SIG-M5 treated with dmso at 0.1 percent for 504 hours (cell line): ENCODE data around the gene AGPAT4.
A peak's percentile ranks its signal among the peaks of the same experiment; 100 is the strongest.
"Not testable (repeated sequence)": the region's sequence is repeated elsewhere in the genome, so short reads cannot be mapped to it uniquely, and the experiment has no call there.

Experiments
- DNase-seq: peaks from one replicate; lab custom pipeline; 2025; ENCODE audit not compliant: unreplicated experiment; lab: John Stamatoyannopoulos, UW

Gene AGPAT4

GRCh38 chr6:161210857-161211256 lies 63.0 kb downstream of the AGPAT4 start:
- no peak for DNase-seq

GRCh38 chr6:161207200-161207599 lies 66.7 kb downstream of the AGPAT4 start:
- no peak for DNase-seq

DNA sequence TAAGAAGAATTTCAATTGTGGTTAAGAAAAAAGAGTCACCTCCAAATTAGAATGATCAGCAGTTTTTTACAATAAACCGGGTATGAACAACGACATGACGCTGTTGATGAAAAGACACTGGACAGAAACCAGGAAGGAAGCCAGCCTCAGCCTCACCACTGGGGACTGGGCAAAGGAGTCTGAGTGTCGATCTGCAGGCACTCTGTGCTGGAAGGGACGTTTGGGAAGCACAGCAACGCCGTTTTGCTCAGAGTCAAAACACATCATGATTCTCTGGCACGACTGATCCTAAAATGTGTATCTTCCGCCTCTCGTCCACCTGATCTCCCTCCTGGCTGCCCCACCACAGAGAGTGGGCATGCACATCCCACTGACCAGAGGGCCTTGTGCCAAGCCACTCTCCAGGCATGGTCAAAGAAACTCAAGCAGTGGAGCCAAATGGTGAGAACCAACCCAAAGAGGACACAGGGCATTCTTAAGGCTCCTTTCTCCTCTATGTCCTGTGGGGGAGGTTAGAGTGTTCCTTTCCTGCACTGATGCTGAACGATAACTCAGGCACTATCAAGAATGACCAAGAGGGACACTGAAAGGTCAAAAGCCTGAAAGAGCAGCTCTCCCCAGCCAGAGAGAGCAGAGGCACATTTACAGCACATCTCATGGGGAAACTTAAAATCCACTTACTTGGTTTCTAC lies 68.8 kb downstream of the AGPAT4 start:
- DNase-seq = no peak

GRCh38 chr6:161200610-161201370 lies 73.1 kb downstream of the AGPAT4 start:
- no peak for DNase-seq

DNA sequence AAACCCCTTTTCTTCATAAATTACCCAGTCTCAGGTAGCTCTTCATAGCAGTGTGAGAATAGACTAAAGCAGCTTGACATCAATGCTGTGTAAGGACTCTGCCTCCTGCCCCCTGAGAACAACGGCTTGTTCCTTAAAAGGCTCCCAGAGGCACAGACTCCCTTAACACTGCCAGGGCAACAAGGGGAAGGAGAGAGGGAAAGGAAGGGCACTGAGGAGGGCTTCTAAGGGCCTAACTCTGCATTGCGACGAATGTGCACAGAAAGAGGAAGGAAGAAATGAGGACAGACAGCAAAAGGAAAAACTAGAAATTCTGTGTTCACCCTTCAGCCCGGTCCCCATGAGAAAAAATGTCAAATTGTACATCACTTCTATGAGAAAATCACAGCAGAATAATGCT lies 74.0 kb downstream of the AGPAT4 start:
- DNase-seq = peak; percentile 63

GRCh38 chr6:161198783-161199460 lies 74.9 kb downstream of the AGPAT4 start:
- no peak for DNase-seq

DNA sequence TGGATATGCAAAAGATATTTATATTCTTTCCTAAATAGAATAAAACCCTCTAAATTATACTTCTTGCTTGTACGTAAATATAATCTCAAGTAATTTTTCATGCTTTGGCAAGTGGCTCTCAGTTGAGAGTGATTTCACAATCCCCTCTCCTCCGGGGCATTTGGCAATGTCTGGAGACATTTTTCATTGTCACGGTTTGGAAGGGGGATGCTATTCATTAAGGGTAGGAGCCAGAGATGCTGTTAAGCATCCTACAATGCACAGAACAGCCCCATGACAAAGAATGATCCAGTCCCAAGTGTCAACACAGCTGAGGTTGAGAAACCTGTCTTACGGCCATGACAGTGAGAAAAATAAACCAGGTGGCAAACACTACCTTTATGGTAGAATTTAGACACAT lies 75.7 kb downstream of the AGPAT4 start:
- DNase-seq = peak; percentile 22

DNA sequence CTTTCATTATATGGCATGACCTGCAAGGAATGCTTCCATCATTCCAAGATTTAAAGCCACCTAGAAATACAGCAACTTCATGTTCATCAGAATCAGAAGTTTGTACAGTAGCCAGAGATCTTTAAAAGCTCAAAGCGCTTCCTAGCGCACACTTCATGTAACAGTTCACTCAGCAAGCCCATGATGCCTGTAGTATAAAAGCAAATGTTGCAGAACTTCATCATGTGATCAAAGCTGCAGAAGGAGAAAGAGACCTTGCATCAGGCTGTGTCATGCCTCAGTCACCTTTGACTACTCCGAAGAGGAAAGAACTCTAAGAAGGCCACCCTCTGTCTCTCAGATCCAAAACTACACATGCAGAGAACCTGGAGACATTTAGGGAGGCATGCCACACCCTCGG lies 78.5 kb downstream of the AGPAT4 start:
- no peak for DNase-seq

DNA sequence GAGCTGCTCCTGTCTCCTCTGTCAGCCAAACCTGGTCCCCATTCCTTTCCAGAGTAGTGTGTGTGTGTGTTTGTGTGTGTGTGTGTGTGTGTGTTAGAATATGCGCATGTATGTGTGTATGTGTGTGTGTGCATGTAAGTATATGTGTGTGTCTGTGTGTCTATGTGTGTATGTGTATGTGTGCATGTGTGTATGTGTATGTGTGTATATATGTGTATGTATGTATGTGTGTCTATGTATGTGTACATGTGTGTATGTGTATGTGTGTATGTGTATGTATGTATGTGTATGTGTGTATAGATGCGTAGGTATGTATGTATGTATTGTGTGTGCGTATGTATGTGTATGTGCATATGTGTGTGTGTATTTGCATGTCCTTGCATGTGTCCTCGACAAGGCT lies 79.5 kb downstream of the AGPAT4 start:
- DNase-seq = no peak

- no peak for DNase-seq
Observed at GRCh38 chr6:161192636-161193411, 81.0 kb downstream of the AGPAT4 start.

GRCh38 chr6:161191671-161192070 lies 82.2 kb downstream of the AGPAT4 start:
- DNase-seq = no peak

DNA sequence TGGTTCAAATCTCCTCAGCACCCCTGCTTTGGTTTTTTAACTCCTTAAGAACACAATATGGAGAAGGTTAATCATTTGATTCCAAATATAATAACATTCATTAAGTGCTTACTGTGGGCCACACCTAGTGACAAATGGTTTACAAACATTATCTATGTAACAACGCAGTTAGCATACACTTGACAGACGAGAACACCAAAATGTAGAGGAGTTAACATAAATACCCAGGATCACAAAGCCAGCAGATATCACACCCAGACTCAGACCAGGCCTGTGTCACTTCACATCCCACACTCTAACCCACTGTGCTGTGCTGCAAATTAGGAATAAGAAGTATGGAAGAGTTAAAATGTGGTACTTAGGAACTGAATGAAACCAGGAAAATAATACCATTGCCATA lies 82.9 kb downstream of the AGPAT4 start:
- no peak for DNase-seq

DNA sequence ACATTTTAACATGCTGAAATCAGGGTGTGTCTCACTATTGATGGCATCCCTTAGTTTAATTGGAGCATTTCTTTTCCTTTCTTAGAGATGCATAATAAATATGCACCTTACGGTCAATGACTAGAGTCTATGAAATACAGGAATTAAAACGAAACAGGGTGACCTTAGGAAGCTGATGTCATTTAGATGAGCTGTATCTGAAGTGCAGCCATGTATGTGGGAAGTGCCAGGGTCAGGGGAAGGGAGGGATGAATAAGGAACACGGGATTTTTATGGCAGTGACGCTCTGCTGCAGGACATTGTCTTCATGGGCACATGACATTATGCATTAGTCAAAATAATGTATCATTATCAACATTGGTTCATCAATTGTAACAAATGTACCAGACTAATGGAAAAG lies 84.0 kb downstream of the AGPAT4 start:
- DNase-seq = no peak

DNA sequence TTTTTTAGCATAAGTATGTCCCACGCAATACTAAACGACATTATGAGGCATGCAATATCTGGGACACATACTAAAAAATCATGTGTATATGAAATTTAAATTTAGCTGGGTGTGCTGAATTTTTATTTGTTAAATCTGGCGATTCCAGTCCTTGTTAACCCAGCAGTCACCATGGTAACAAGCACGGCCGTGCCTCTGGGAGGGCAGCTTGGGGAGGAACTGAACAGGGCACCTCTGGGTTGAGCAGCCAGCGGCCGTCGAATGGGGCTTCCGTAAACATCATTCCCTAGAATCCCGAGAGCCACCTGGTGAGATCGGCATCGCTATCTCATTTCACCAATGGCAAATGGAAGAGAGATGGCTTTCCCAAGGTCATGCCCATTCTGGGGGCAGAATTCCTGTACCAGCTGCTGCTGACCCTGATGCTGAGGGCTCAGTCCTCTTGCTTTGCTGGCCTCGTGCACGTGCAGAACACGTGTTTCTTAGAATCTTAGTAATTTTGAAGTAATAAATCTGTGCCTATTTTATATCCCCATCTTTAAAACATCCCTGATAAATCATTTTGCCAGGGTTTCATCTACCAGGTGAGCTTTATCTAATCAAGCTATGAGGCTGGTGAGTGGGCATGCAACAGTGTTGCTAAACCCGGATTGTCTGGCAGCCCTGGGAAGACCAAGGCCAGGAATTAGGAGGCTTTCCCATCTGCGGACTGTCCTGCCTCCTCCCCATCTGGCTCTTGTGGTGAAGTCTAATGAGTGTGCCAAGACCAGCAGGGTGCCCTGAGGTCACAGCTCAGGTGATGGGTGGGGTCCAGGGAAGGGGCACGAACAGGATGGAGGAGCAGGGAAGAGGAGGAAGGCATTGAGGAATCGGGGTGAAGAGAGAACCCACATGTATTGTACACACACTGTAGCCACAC lies 85.1 kb downstream of the AGPAT4 start:
- no peak for DNase-seq

GRCh38 chr6:161186173-161186769 lies 87.6 kb downstream of the AGPAT4 start:
- no peak for DNase-seq

GRCh38 chr6:161181121-161181520 lies 92.7 kb downstream of the AGPAT4 start:
- no peak for DNase-seq

DNA sequence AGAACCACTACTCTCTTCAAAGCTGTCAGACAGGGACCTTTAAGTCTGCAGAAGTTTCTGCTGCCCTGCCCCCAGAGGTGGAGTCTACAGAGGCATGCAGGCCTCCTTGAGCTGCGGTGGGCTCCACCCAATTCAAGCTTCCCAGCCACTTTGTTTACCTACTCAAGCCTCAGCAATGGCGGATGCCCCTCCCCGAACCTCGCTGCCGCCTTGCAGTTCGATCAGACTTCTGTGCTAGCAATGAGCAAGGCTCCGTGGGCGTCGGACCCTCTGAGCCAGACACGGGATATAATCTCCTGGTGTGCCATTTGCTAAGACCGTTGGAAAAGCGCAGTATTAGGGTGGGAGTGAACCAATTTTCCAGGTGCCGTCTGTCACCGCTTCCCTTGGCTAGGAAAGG lies 95.7 kb downstream of the AGPAT4 start:
- not testable (repeated sequence) for DNase-seq

DNA sequence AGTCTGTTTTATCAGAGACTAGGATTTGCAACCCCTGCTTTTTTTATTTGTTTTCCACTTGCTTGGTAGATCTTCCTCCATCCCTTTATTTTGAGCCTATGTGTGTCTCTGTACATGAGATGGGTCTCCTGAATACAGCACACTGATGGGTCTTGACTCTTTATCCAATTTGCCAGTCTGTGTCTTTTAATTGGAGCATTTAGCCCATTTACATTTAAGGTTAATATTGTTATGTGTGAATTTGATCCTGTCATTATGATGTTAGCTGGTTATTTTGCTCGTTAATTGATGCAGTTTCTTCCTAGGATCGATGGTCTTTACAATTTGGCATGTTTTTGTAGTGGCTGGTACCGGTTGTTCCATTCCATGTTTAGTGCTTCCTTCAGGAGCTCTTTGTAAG lies 97.4 kb downstream of the AGPAT4 start:
- DNase-seq = not testable (repeated sequence)

- DNase-seq = not testable (repeated sequence)
Observed at GRCh38 chr6:161172769-161173168, 101.1 kb downstream of the AGPAT4 start.

DNA sequence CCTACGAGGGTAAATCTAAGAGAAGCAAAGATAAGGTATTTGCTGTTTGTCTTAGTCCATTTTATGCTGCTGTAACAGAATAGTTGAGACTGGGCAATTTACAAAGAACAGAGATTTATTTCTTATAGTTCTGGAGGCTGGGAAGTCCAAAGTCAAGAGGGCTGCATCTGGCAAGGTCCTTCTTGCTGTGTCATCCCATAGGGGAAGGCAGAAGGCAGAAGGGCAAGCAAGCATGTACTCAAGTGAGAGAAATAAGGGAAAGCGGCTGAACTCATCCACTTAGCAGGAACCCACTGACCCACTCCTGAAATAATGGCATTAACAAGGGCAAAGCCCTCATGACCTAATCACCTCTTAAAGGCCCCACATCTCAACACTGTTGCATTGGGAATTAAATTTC lies 102.7 kb downstream of the AGPAT4 start:
- no peak for DNase-seq
